NCI-H69 (cell line): ENCODE measurements around the gene GALR1.
"Not testable (repeated sequence)": the region's sequence is repeated elsewhere in the genome, so short reads cannot be mapped to it uniquely, and the experiment has no call there.

Experiments
- DNase-seq: peaks from one replicate; lab custom pipeline; 2025; lab: John Stamatoyannopoulos, UW

The GALR1 gene, protein sequence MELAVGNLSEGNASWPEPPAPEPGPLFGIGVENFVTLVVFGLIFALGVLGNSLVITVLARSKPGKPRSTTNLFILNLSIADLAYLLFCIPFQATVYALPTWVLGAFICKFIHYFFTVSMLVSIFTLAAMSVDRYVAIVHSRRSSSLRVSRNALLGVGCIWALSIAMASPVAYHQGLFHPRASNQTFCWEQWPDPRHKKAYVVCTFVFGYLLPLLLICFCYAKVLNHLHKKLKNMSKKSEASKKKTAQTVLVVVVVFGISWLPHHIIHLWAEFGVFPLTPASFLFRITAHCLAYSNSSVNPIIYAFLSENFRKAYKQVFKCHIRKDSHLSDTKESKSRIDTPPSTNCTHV

DNA sequence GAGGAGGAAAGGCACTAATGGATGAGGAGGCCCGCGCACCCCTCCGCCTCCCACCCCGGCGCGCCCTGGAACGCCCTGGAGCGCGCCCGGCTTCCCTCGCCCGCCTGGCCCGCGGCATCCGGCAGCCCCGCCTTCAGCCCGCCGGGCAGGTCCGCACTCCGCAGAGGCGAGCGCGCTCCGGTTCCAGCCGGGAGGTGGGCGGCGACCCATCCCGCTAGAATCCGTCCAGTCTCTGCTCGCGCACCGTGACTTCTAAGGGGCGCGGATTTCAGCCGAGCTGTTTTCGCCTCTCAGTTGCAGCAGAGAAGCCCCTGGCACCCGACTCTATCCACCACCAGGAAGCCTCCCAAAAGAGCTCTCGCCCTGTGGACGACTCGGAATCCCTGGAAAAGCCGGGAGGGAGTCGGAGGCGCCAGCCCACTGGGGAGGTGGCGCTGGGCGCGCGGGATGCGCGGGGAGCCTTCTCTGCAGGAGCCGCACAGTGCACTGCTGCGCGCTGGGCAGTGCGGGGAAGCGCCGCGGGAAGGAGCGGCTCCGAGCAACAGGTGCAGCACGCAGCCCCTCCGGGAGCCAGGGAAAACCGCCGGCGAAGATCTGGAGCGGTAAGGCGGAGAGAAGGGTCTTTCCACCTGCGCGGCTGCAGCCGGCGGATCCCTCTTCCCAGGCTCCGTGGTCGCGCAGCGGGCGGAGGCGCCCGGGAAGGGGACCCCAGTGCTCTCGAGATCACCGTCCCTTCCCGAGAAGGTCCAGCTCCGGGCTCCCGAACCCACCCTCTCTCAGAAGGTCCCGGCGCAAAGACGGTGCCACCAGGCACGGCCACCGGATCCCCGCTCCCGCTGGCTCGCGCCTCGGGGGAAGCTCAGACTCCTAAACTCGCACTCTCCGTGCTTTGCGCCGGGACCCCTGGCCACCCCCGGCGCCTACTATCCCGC, at the start of gene GALR1:
GALR1 (plus strand) TSS at position 280 of the 932 bp plus-strand sequence. CDS start 701 bp downstream, outside the sequence.
- peak; percentile 57 for DNase-seq

DNA sequence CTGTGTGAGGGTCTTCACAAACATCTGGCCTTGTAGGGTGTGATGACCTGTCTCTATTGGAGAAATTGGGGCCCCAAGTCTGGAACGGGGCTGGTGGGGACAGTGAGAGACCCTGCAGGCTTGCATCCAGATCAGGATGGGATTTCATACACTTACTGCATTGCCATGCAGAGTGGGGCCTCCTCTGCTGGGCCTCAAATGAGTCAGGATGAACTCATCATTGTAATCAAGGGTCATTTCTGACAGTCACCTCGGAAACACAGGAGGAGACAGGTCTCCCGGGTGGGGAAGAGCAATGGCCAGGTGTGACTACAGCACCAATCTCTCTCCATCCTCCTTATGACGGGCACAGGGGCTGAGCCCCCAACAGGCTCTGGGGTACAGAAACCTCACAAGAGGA, 48.1 kb upstream of the GALR1 start:
- DNase-seq = no peak

DNA sequence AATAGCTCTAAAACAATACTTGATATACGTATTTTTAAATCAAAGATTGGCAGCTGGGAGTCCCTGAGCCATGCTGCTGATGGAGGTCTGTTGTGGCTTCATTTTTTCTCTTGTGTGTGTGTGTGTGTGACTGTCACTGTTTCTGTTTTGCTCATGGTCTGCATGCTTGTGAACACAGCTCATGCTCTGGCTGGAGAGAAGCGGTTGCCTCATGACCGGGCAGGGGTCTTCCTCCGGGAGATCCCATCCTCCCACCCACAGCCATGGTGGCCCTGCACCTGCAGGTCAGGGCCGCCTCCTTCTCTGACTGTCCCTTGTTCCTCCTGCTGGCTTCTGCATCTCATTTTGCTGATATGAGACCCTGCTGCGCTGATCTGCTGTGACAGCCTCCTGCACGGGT, 47.3 kb upstream of the GALR1 start:
- no peak for DNase-seq

DNA sequence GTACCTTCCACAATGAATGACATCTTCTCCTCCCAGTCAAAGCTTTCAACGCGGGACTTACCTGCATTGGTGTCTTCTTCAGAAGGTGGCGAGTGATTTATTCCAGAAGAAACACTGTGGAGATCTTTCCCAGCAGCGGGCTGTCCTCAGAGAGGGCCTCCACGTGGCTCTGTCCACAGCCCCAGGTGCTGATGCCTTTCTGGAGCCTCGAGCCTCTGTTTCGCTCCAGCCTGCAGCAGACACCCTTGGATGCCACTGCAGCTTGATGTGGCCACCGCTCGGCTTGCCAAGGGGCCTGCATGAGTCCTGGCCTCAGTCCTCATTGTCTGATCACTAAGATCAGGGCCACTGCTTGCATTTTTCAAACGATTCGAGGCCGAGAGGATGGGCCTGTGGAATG, 46.6 kb upstream of the GALR1 start:
- no peak for DNase-seq

DNA sequence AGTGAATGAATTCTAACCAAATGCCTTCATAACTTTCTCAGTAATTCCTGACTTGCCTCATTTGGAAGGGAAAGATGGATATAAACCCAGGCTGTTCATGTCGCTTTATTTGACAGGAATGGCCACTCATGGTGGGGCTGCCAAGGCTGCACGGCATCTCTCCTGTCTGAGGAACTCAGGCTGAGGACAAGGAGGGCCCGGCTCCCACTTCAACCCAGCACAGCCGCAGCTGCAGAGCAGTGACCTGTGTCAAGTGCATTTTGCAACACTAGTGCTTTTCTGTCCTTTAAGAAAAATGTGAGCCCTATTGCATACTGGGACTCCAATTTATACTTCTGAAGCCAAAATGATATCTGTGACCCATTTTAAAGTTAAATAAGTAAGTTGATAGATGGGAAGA, 45.8 kb upstream of the GALR1 start:
- no peak for DNase-seq

DNA sequence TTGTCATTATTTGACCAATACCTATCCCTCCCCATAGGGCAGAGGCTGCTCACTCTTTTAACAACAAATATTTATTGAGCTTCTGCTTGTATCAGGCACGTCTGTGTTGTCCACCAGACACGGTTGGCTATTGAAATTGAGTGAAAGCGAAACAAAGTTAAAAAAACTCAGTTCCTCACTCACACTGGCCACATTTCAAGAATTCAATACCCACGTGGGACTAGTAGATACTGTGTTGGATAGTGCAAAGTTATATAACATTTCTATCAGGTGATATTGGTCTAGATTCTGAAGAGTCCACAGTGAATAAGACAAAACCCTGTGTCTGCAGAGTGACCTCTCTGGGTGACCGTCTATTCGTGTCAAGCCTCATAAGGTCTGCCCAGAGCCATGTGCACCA, 43.9 kb upstream of the GALR1 start:
- DNase-seq = no peak

DNA sequence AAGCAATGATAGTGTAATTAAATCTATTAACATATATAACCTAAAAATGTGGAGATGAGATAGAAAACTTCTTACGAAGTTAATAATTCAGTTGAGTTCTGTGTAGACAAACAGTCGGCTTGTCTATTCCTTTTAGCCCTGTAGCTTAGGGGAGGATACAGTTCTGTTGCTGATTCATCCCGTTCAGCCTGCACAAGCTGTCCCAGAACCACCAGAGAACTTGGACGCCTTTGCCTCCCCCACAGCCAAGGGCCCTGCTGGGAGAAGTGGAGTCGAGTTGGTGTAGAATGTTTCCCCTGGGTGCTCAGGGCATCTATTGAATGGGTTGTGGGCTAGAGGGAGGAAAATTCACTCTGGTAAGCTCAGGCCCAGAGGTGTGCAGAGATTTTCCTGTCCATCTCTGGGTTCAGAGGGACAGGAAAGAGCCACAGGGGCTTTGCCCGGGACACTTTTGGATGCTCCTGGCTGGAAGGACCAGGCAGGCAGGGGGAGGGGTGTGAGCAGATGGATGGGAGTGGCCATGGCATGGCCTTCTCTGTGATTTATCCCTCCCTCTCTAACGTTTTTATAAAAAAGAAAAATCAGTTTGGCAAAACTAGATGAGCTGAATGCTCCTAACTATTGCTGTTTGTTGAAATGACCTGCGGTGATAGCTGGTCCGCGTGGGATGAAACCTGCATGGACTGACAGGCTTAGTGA, 42.8 kb upstream of the GALR1 start:
- DNase-seq = no peak

DNA sequence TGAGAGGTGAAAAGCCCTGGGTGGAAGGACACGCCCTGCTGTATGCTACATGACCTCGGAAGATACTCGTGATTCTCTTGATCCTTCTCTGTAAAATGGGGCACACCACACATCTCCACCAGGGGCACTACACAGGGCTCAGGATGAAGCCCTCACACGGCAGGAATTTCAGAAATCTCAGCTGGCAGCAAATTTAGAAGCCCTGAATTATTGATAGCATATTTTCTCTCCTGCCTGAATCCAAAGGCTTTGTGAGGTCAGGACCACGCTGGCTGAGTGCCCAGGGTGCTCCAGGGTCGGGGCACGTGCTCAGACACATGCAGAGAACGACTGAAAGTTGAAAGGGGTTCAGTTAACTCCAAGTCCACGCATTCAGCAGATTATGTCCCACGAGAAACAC, 42.1 kb upstream of the GALR1 start:
- DNase-seq = peak; percentile 66

DNA sequence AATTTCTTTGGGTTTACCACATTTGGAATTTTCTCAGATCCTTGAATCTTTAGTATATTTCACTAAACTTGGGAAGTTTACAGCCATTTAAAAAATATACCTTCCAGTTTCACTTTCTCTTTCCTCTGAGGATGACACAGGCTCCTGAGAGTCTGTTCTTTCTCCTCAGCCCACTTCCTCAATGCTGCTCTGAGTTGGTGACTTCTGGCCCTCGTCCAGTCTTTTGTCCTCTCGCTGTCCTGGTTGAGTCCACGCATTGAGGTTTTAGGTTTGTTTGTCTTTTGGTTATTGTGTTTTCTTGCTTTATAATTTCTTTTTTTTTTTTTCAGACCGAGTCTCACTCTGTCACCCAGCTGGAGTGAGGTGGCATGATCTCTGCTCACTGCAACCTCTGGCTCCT, 40.7 kb upstream of the GALR1 start:
- DNase-seq = no peak

DNA sequence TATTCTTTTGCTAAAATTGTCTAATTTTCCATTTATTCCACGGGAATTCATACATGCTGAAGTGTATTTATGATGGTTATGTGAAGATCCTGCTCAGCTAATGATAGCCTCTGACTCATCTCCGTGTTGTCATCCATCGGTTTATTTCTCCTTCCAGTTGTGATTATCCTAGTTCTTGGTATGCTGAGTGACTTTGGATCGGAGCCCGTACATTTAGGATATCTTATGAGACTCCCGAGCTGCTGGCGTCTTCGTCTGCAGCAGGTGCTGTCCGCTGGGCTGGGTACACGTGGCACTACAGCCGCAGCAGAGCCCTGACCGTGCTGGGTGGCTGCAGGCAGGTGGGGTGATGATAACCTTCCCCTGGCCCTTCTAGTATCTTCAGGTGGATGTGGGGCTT, 40.1 kb upstream of the GALR1 start:
- no peak for DNase-seq

DNA sequence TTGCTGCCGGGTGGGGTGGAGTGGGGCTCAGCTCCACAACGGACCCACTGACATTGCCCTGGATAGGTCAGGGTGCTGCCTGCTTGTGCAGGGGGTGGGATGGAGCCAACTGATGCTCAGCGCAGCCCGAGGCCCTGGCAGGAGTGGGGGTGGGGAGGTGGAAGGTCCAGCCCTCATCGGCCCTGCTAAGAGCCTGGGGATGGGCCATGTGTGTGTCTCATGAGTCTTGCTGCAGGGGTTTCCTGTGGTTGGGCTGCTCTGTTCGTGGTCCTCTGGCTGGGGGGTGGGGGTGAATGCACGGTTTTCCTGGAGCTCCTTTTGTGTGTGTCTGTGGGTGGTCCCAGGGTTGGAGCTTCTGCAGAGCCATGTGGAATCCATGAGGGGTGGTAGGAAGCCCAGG, 39.4 kb upstream of the GALR1 start:
- no peak for DNase-seq

DNA sequence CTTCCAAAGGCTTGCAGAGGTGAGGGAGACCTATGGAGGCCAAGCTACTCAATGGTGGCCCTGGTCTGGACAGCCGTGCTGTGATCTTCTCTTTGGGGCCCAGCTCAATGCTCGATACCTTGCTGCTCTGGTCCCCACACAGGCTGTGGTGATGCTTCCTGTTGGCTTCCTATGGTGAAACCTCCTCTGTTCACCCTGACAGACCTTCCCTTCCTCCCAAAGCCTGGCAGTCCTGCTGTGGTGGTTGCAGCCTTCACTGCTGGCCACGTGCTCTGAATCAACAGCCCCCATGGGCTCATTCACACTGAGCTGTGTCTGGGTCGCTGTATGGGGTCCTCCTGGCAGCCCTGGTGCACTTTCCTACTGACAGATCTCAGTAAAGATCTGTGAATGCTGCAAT, 31.0 kb upstream of the GALR1 start:
- DNase-seq = peak; percentile 35

DNA sequence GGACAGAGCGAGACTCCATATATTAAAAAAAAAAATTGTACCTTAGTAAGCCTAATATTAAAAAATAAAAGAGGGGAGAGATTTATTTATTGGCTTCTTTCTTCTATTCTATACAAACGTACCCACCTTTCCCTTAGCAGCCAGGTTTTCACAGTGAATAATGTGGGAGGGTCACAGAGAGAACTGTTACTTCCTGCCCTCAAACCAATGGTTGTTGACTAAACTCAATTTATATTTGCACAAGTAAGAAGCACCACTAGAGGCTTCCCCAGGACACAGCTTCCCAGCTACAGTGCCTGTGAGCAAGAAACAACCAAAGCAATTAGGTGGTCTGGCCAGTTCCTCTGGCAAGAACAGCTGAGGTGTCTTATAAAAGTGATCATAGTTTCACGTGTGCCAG, 28.9 kb upstream of the GALR1 start:
- no peak for DNase-seq

DNA sequence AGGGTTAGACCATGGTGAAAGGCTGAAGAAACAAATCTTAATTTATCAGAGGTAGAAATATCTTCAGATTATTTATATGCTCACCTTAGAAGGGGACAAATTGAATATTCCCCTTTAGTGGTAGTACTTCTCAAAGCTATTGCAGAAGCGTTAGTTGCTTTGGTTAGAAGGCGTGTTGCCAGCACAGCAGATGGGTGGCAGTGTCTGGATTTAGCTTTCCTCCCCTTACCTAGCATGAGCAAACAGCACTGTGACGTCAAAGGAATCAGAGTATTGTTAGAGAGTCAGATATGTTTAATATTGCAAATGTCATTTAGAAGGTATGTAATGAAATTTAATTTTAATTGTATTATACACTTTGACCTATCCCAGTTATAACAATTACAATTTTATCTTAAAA, 27.2 kb upstream of the GALR1 start:
- DNase-seq = peak; percentile 17

DNA sequence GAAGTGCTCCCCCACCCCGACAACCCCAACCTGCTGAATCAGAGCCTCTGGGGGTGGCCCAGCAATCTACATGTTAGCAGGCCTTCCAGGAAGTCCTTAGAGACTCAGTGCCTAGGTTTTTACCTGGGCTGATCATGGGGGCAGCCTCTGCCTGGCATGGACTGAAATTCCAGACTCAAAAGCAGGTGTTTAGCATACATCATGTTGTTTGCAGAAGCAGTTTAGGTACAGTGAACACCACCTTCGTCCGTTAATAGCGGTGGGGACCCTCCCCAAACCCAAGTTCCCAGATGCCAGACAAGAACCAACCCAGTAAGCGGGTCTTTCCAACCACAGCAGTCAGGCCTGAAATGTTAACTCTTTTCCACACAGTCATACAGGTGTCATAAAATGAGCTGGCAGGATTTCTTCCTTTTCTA, 26.4 kb upstream of the GALR1 start:
- no peak for DNase-seq

DNA sequence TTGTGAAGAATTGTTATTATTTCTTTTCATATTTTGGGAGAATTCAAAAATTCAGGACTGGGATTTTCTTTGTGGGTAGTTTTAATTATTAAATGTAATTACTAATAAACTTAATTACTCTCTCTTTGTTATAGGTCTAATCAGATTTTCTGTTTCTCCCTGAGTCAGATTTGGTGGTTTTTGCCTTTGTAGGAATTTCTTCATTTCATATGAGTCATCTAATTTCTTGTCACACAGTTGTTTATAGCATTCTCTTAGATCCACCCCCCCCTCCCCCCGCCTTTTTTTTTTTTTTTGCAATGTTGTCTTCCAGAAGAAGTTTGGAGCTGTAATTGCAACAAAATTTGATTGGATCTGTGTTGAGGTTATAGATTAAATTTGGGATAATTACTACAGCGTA, 26.0 kb upstream of the GALR1 start:
- DNase-seq = no peak

DNA sequence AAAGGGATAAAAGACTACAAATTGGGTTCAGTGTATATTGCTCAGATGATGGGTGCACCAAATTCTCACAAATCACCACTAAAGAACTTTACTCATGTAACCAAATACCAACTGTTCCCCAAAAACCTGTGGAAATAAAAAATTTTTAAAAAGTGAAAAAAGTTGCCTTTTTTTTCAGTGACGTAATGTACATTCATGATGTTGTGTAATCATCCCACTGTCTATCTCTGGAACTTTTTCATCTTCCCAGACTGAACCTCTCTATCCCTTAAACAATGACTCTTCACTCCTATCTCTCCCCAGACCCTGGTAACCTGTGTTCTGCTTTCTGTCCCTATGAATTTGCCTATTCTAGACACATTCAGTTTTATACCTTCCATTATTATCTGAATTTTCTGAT, 19.0 kb upstream of the GALR1 start:
- no peak for DNase-seq

DNA sequence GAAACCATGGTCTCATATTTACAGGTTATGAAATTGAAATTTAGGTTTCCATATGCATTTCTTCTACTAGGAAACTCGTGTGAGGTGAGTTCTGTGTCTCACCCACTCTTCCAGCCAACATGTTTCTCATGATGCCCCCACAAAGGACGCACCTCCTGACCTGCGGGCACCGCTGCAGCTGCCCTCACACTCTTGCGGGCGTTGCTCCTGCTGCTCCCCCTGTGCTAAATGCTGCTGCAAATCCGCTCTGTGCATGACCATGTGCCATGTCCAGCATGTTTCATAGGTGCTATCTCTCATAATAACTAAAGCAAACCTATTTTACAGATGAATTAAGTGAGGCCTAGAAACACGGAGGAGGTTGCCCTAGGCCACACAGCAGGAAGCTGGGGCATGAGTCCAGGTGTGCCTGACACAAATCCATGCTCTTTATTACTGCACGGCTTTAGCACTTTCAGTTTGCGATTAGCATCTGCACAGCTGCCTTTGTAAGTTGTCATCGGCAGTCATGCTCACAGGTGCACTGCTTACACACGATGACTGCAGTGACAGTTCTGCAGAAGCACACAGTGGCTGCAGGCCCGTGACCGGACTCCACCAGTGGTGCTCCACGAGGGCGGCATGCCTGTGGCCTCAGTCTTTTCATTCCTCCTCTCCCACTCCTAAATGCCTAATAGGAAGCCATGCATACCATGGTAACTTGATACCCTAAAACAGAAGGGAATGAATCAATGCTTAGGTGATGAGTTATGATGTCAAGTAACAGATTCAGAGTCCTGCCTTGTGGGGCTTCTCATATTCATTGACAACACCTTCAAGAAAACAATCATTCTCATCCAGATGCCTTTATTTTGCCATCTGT, 14.9 kb upstream of the GALR1 start:
- DNase-seq = peak; percentile 21

DNA sequence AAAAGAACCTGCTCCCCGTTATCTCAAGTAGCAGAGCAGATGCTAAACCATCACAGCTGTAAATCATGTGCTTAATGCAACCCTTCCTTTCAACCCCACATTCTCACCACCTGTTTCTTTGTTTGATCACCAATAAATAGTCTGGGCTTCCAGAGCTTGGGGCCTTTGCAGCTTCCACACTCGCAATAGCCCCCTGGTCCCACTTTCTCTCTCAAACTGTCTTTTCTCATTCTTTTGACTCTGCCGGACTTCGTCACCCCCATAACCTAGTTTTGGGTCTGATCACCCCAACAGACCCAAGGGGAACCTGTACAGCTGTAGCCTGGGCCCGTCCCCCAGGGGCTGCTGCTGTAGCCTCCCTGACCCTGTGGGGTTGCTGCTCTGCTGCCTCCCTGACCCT, 10.4 kb upstream of the GALR1 start:
- DNase-seq = not testable (repeated sequence)

DNA sequence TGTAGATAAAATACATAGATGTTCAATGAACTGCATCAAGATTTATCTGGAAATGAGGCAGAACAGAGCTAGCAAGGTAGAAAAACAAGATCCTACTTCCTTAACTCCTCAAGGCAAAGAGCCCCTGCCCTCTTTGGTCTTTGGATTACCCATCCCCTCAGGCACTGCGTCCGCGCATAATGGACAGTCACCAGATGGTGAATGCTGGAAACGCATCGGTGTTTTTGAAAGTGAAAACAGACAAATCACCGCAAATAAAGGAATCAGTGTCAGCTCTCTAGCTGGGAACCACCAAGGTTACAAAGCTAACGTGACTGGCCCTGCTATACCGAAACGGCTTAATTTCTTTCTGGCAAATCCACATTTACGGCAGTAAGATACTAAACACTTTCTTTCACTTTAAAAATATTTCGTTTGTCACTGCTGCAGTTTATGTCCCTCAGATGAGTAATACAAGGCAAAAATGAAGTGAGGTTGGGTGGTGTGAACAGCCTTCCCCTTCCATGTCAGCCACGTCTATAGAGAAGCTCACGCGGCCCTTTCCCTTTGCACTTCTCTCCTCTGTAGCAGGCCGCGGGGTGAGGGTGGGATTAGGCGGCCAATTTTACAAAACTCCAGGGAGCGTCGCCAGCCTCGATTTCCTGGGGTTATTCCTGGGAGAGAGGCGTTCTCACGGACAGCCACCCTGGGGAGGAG, 627 bp upstream of the GALR1 start:
- no peak for DNase-seq

DNA sequence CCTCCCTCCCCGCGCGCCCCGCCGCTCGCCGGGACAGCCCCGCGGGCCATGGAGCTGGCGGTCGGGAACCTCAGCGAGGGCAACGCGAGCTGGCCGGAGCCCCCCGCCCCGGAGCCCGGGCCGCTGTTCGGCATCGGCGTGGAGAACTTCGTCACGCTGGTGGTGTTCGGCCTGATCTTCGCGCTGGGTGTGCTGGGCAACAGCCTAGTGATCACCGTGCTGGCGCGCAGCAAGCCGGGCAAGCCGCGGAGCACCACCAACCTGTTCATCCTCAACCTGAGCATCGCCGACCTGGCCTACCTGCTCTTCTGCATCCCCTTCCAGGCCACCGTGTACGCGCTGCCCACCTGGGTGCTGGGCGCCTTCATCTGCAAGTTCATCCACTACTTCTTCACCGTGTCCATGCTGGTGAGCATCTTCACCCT, 865 bp downstream of the GALR1 start:
- peak; percentile 36 for DNase-seq
